H1 (cell line): Measurements from ENCODE around the gene BCKDHB. TPM values are rescaled to one million over a fixed set of nuclear protein-coding genes. Genes with fewer than 3 reads are reported as not detected.

Source experiments
- CTCF ChIA-PET: fragments of 300-600 bp; sonication (Branson Sonifier 250); formaldehyde crosslinking; loops from one replicate; lab custom pipeline; 2021; ENCODE audit not compliant: partially characterized antibody; lab: Charles Lee
- POLR2A ChIA-PET: fragments of 300-600 bp; sonication (Branson Sonifier 250); formaldehyde crosslinking; loops from one replicate; lab custom pipeline; 2021; ENCODE audit warnings: inconsistent platforms; ENCODE audit not compliant: partially characterized antibody; lab: Charles Lee
- DNase-seq, 2 experiments: peaks; one replicate each; pipeline versions ENCODE4 v3.0.0 to v3.0.0-alpha.2; 2010 to 2022; ENCODE audit warnings: low spot score in 2 of 2, low read depth in 1 of 2, mixed read lengths in 1 of 2
- FAIRE-seq: peaks from 2 replicates; lab custom pipeline; 2011; peaks lifted over from hg19 to GRCh38; lab: Jason Lieb, UNC
- H2AFZ ChIP-seq: 2 replicates; pipeline ENCODE4 v1.8.1; 2012; ENCODE audit warnings: low read length, inconsistent platforms
- H2AK5ac ChIP-seq: 2 replicates; pipeline ENCODE4 v1.6.1; 2013; ENCODE audit warnings: low read depth, low read length
- H2BK120ac ChIP-seq: replicated peaks from 2 replicates; pipeline ENCODE3; 2013; ENCODE audit warnings: low read depth, low read length, inconsistent platforms
- H2BK12ac ChIP-seq: 2 replicates; pipeline ENCODE4 v1.6.1; 2013; ENCODE audit warnings: low read depth, low read length
- H2BK15ac ChIP-seq: 2 replicates; pipeline ENCODE4 v1.6.1; 2013; ENCODE audit warnings: low read length
- H2BK20ac ChIP-seq: 2 replicates; pipeline ENCODE4 v1.6.1; 2013; ENCODE audit warnings: low read length
- H2BK5ac ChIP-seq: 2 replicates; pipeline ENCODE4 v1.6.1; 2013; ENCODE audit warnings: low read depth, low read length
- H3K14ac ChIP-seq: 2 replicates; pipeline ENCODE4 v1.6.1; 2013; ENCODE audit warnings: inconsistent platforms; ENCODE audit not compliant: insufficient read length
- H3K18ac ChIP-seq: 2 replicates; pipeline ENCODE4 v1.6.1; 2013; ENCODE audit warnings: low read length; ENCODE audit errors: extremely low read depth
- H3K23ac ChIP-seq: 2 replicates; pipeline ENCODE4 v1.6.1; 2013; ENCODE audit warnings: inconsistent platforms; ENCODE audit not compliant: insufficient read length
- H3K23me2 ChIP-seq: 2 replicates; pipeline ENCODE4 v1.6.1; 2013; ENCODE audit warnings: low read depth, low read length
- H3K27ac ChIP-seq: 2 replicates; pipeline ENCODE4 v1.6.1; 2011; ENCODE audit warnings: low read depth, low read length, inconsistent platforms
- H3K27me3 ChIP-seq, 4 experiments: replicated peaks in 1 of 4; 1 replicate in 1 of 4; 2 replicates in 3 of 4; pipeline versions ENCODE4 v1.6.1 to v1.8.1; 2011 to 2013; ENCODE audit warnings: low read length in 3 of 4, mild to moderate bottlenecking in 3 of 4, inconsistent platforms in 2 of 4, mixed read lengths in 2 of 4, moderate library complexity in 1 of 4; ENCODE audit not compliant: control insufficient read depth in 3 of 4, insufficient read depth in 3 of 4; ENCODE audit errors: extremely low read depth in 1 of 4
- H3K36me3 ChIP-seq, 4 experiments: 2 replicates each; pipeline versions ENCODE4 v1.6.1 to v1.8.1; 2011 to 2013; ENCODE audit warnings: mild to moderate bottlenecking in 4 of 4, low read length in 3 of 4, moderate library complexity in 2 of 4, control low read depth in 1 of 4, inconsistent platforms in 1 of 4; ENCODE audit not compliant: insufficient read depth in 4 of 4, control insufficient read depth in 2 of 4
- H3K4ac ChIP-seq: replicated peaks from 2 replicates; pipeline ENCODE3; 2013; ENCODE audit warnings: low read length, low read depth, mixed read lengths, inconsistent platforms; ENCODE audit not compliant: insufficient read length
- H3K4me1 ChIP-seq, 4 experiments: replicated peaks in 1 of 4; 1 replicate in 1 of 4; 2 replicates in 3 of 4; pipeline versions ENCODE4 v1.6.1 to v1.8.1; 2011 to 2013; ENCODE audit warnings: low read length in 3 of 4, inconsistent platforms in 2 of 4, mixed read lengths in 1 of 4; ENCODE audit not compliant: insufficient read depth in 4 of 4, control insufficient read depth in 3 of 4
- H3K4me2 ChIP-seq, 2 experiments: 2 replicates each; pipeline versions ENCODE4 v1.6.1 to v1.8.1; 2011 to 2013; ENCODE audit warnings: low read depth in 2 of 2, low read length in 2 of 2, control low read depth in 1 of 2, inconsistent platforms in 1 of 2, mild to moderate bottlenecking in 1 of 2; ENCODE audit not compliant: insufficient read depth in 1 of 2
- H3K4me3 ChIP-seq, 4 experiments: fragments of 200-600, 300-600 bp in 1 of 4; sonication (generic), shearing (Covaris generic), sonication (Bioruptor Twin) in 1 of 4; 2 replicates each; pipeline versions ENCODE4 v1.5.1 to v1.8.1; 2011 to 2016; ENCODE audit warnings: low read length in 4 of 4, low read depth in 3 of 4, control low read depth in 2 of 4, inconsistent platforms in 2 of 4, mild to moderate bottlenecking in 2 of 4, mixed read lengths in 1 of 4, moderate library complexity in 1 of 4; ENCODE audit not compliant: insufficient read depth in 2 of 4; ENCODE audit errors: extremely low read depth in 1 of 4
- H3K56ac ChIP-seq: replicated peaks from 2 replicates; pipeline ENCODE3; 2013; ENCODE audit warnings: low read depth, mild to moderate bottlenecking, mixed read lengths, low read length, inconsistent platforms; ENCODE audit not compliant: insufficient read length
- H3K79me1 ChIP-seq: 2 replicates; pipeline ENCODE4 v1.6.1; 2013; ENCODE audit warnings: low read depth, low read length, control low read depth
- H3K79me2 ChIP-seq, 2 experiments: 2 replicates each; pipeline versions ENCODE4 v1.6.1 to v1.8.1; 2012 to 2013; ENCODE audit warnings: low read length in 2 of 2, mild to moderate bottlenecking in 2 of 2, inconsistent platforms in 1 of 2; ENCODE audit not compliant: insufficient read depth in 2 of 2, control insufficient read depth in 1 of 2
- H3K9ac ChIP-seq, 4 experiments: replicated peaks in 1 of 4; 1 replicate in 1 of 4; 2 replicates in 3 of 4; pipeline versions ENCODE4 v1.6.1 to v1.8.1; 2011 to 2013; ENCODE audit warnings: low read depth in 3 of 4, low read length in 3 of 4, control low read depth in 2 of 4, mild to moderate bottlenecking in 2 of 4, moderate library complexity in 2 of 4, inconsistent platforms in 1 of 4; ENCODE audit errors: extremely low read depth in 1 of 4
- H3K9me3 ChIP-seq, 2 experiments: 2 replicates each; pipeline versions ENCODE4 v1.6.1 to v1.8.1; 2012 to 2013; ENCODE audit warnings: mild to moderate bottlenecking in 2 of 2, moderate library complexity in 2 of 2, control low read depth in 1 of 2, inconsistent platforms in 1 of 2, low read depth in 1 of 2, low read length in 1 of 2, mixed read lengths in 1 of 2; ENCODE audit not compliant: insufficient read depth in 2 of 2
- H4K20me1 ChIP-seq, 2 experiments: replicated peaks in 1 of 2; 2 replicates each; pipeline versions ENCODE3 to v1.8.1; 2011 to 2013; ENCODE audit warnings: inconsistent platforms in 2 of 2, low read length in 2 of 2, mild to moderate bottlenecking in 1 of 2; ENCODE audit not compliant: insufficient read depth in 2 of 2, control insufficient read depth in 1 of 2
- H4K5ac ChIP-seq: 2 replicates; pipeline ENCODE4 v1.6.1; 2013; ENCODE audit warnings: low read length, low read depth, mixed read lengths, inconsistent platforms; ENCODE audit not compliant: insufficient read length
- H4K8ac ChIP-seq: 2 replicates; pipeline ENCODE4 v1.8.0; 2013; ENCODE audit warnings: mild to moderate bottlenecking, moderate library complexity, low read length, inconsistent platforms; ENCODE audit not compliant: insufficient read depth; ENCODE audit errors: extremely low read depth
- H4K91ac ChIP-seq: replicated peaks from 2 replicates; pipeline ENCODE3; 2013; ENCODE audit warnings: low read length, mixed read lengths, inconsistent platforms; ENCODE audit not compliant: insufficient read length
- CTBP2 ChIP-seq: IDR thresholded peaks from 2 replicates; pipeline ENCODE4 v1.7.0; 2011; ENCODE audit warnings: borderline replicate concordance, mild to moderate bottlenecking, moderate library complexity, mixed read lengths, low read length; ENCODE audit not compliant: insufficient read depth, insufficient read length
- E2F6 ChIP-seq: IDR thresholded peaks from 2 replicates; pipeline ENCODE4 v1.6.1; 2012; ENCODE audit warnings: inconsistent platforms
- RAD21 ChIP-seq, 2 experiments: IDR thresholded peaks in 1 of 2; conservative IDR thresholded peaks in 1 of 2; 2 replicates each; pipeline ENCODE4 v1.6.1; 2011; ENCODE audit warnings: low read depth in 2 of 2, low read length in 2 of 2, improper control_type of control experiment in 1 of 2, inconsistent platforms in 1 of 2, mild to moderate bottlenecking in 1 of 2, moderate library complexity in 1 of 2
- RFX5 ChIP-seq: IDR thresholded peaks from 2 replicates; pipeline ENCODE4 v1.6.1; 2011; ENCODE audit warnings: low read depth, low read length, improper control_type of control experiment, borderline replicate concordance
- SAP30 ChIP-seq: fragments of 300-600 bp; sonication (generic); IDR thresholded peaks from 2 replicates; pipeline ENCODE4 v1.7.1; 2012; ENCODE audit warnings: low read length, moderate library complexity, mild to moderate bottlenecking, inconsistent platforms; ENCODE audit not compliant: insufficient read depth, insufficient replicate concordance
- SP1 ChIP-seq: IDR thresholded peaks from 2 replicates; pipeline ENCODE4 v1.6.1; 2011; ENCODE audit warnings: low read depth, low read length
- SUZ12 ChIP-seq: fragments of 200-600 bp; sonication (generic); IDR thresholded peaks from 2 replicates; pipeline ENCODE4 v1.6.1; 2012; ENCODE audit warnings: mild to moderate bottlenecking, inconsistent platforms, low read length, moderate library complexity, mixed read lengths
- TAF1 ChIP-seq: IDR thresholded peaks from 2 replicates; pipeline ENCODE4 v1.6.1; 2011; ENCODE audit warnings: mild to moderate bottlenecking, low read depth, low read length
- TCF12 ChIP-seq: IDR thresholded peaks from 2 replicates; pipeline ENCODE4 v1.6.1; 2011; ENCODE audit warnings: low read depth, mild to moderate bottlenecking, low read length
- TEAD4 ChIP-seq: IDR thresholded peaks from 2 replicates; pipeline ENCODE4 v1.6.1; 2012; ENCODE audit warnings: low read depth, low read length, inconsistent platforms, mixed read lengths
- WGBS, 2 experiments: shearing (Covaris generic) in 1 of 2; methylation state at CpG; one replicate each; pipeline versions ENCODE4 v1.1.6 to v1.1.7; 2013 to 2015; ENCODE audit warnings: low lambda C conversion rate in 2 of 2, mixed read lengths in 2 of 2, inconsistent platforms in 1 of 2, low coverage in 1 of 2, missing lambda C conversion rate in 1 of 2; ENCODE audit not compliant: insufficient replicate concordance in 2 of 2, insufficient coverage in 1 of 2, insufficient read length in 1 of 2; ENCODE audit errors: extremely low coverage in 1 of 2, missing lambda C conversion rate in 1 of 2; 5-methylcytosine and 5-hydroxymethylcytosine counted together
- polyA plus RNA-seq, 7 experiments: library from polyadenylated mRNA; depleted of rRNA in 3 of 7; stranded (reverse) in 5 of 7; unstranded in 2 of 7; fragments of >200 nt in 5 of 7; fragments of 200-250 nt in 2 of 7; gene quantifications; 1 replicate in 5 of 7; 2 replicates in 1 of 7; 4 replicates in 1 of 7; pipeline versions ENCODE4 v1.2.1 to v1.2.3, GENCODE V29; 2011 to 2013; ENCODE audit warnings: missing spikeins in 2 of 7, mixed read lengths in 2 of 7
- total RNA-seq: library from RNA; stranded (reverse); fragmentation: NEBNext Ultra II Directional; extraction: Animal tissue kit (Norgen Biotek cat#: 25700); gene quantifications from 2 replicates; pipeline ENCODE4 v1.2.1, GENCODE V29; 2021
- TF ChIP-seq, protein P1 (sequence below): IDR thresholded peaks from 2 replicates; pipeline ENCODE4 v1.6.1; 2012; ENCODE audit warnings: low read length, inconsistent platforms

The BCKDHB gene
- total and polyA plus RNA-seq, 2 of the 8 experiments (the other 6 are each of a cell fraction or from before 2014, with no cell fraction given) = 22.1 to 30.8 TPM

DNA sequence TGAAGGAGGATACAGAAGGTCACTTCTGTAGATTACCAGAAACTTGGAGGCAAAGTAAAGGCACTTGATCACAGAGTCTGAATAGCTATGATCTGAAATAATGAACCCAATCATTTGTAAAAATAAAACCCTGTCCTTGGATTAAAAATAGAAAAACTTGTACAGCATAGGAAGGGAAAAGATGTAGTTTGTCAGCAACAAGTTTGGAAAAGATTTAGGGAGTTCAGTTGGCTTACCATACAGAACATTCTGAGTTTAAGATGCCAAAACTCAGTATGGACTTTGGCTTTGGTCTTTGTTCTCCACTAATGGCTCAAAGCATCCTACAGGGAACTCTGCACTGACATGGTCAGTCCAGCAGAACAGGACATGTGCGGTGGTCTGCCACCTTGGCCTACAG, 240.6 kb downstream of the BCKDHB start:
- FAIRE-seq (peak; percentile 19), DNase-seq (no peak)
- WGBS, 2 experiments = 89% methylated on average over 1 of the region's 1 CpG; no CpG with 5 or more reads in 1 of the 2 experiments
- H3K18ac ChIP-seq = no peak overlapping the region
- H3K4me2 ChIP-seq = no peak overlapping the region
- no peak overlapping the region for H3K27ac ChIP-seq
- no peaks in the 10 kb centered on the region for H4K20me1 ChIP-seq
- no peaks in the 10 kb centered on the region for H3K79me2 ChIP-seq
- no peaks in the 10 kb centered on the region for H3K4me1 ChIP-seq
- H3K79me1 ChIP-seq = no peaks in the 10 kb centered on the region
- H4K91ac ChIP-seq = no peak overlapping the region
- H3K56ac ChIP-seq = no peak overlapping the region
- no peak overlapping the region for H2BK12ac ChIP-seq
- no peak overlapping the region for H4K8ac ChIP-seq
- no peak overlapping the region for H2AFZ ChIP-seq
- H4K5ac ChIP-seq = no peak overlapping the region
- H3K14ac ChIP-seq = no peak overlapping the region
- no peaks in the 10 kb centered on the region for H3K27me3 ChIP-seq
- no peaks in the 10 kb centered on the region for H3K36me3 ChIP-seq
- H2BK20ac ChIP-seq = no peak overlapping the region
- 0 out of 2 replicates have a peak, but pooled peaks cover 2% of the 10 kb centered on the region for H3K23me2 ChIP-seq
- H2BK120ac ChIP-seq = no peak overlapping the region
- H2AK5ac ChIP-seq = no peak overlapping the region
- no peak overlapping the region for H3K9ac ChIP-seq
- no peak overlapping the region for H2BK15ac ChIP-seq
- no peak overlapping the region for H3K23ac ChIP-seq
- no peak overlapping the region for H3K4ac ChIP-seq
- H3K4me3 ChIP-seq = no peak overlapping the region
- POLR2A ChIA-PET = no interaction called here
- CTCF ChIA-PET = interaction anchor here (0.7 to 1.1 kb wide), 3 partner anchors 10 to 133 kb away, joined by 3 to 4 read pairs (median 3); no protein-coding TSS in a partner anchor
- H2BK5ac ChIP-seq = no peak overlapping the region
- no peaks in the 10 kb centered on the region for H3K9me3 ChIP-seq
- TF ChIP-seq RAD21 (IDR thresholded peaks at IDR 0.05 in 1 of 2, conservative IDR thresholded peaks at IDR 0.05 in 1 of 2; ENCODE audit: low read depth in 2 of 2, low read length in 2 of 2) = no peak
- TF ChIP-seq SAP30 = no peak
- TF ChIP-seq SUZ12 = no peak
- no peak for TF ChIP-seq SP1
- no peak for TF ChIP-seq TEAD4
- no peak for TF ChIP-seq TCF12
- no peak for TF ChIP-seq CTBP2
- TF ChIP-seq RFX5 = no peak
- TF ChIP-seq, protein P1, sequence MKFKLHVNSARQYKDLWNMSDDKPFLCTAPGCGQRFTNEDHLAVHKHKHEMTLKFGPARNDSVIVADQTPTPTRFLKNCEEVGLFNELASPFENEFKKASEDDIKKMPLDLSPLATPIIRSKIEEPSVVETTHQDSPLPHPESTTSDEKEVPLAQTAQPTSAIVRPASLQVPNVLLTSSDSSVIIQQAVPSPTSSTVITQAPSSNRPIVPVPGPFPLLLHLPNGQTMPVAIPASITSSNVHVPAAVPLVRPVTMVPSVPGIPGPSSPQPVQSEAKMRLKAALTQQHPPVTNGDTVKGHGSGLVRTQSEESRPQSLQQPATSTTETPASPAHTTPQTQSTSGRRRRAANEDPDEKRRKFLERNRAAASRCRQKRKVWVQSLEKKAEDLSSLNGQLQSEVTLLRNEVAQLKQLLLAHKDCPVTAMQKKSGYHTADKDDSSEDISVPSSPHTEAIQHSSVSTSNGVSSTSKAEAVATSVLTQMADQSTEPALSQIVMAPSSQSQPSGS = no peak
- TF ChIP-seq TAF1 = no peak
- TF ChIP-seq E2F6 = no peak
